ENCODE results near the gene KAT8.

Gene KAT8

DNA sequence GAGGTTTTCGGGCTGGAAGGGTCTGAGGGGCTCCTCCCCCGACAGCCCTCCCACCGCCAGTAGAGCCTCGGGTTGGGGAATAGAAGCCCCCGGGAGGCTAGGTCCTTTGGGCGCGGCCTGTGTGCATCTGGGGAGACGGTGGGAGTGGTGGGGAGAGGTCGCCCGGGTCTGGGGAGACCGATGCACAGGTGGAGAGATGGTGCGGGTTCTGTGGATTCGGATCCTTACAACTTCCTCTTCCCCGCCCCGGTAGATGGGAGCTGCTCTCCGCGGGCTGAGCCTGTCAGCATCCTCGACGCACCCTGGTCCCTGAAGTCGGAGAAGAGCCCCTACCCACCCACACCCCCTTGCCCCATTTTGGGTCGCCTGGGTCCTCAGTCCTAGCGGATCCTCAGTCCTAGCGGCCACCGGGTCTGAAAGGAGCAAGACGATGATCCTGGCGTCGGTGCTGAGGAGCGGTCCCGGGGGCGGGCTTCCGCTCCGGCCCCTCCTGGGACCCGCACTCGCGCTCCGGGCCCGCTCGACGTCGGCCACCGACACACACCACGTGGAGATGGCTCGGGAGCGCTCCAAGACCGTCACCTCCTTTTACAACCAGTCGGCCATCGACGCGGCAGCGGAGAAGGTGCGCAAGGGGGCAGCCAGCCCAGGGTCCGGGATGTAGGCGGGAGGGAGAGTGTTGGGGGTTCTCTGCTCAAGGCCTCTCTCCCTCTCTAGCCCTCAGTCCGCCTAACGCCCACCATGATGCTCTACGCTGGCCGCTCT is 8.5 kb upstream of the KAT8 start:
- Histone ChIP-seq H3K36me3 (ENCODE audit: control insufficient read depth, insufficient read depth, low read length) (peaks cover 40% of the 10 kb centered on the region), H3K4me3 (ENCODE audit: extremely low read depth, insufficient read depth, low read length, poor library complexity, severe bottlenecking) (peak overlapping the region; percentile 90), H3K27ac (ENCODE audit: low read depth, low read length, severe bottlenecking) (no peak overlapping the region), H3K9me3 (ENCODE audit: control insufficient read depth, low read length) (no peaks in the 10 kb centered on the region), H3K4me1 (ENCODE audit: control insufficient read depth, insufficient read depth, low read length, poor library complexity, severe bottlenecking) (peaks cover 4% of the 10 kb centered on the region)
- WGBS, 2 experiments (ENCODE audit: insufficient coverage in 2 of 2) = 70 to 84% methylated on average over 36 to 47 of the region's 57 CpGs

DNA sequence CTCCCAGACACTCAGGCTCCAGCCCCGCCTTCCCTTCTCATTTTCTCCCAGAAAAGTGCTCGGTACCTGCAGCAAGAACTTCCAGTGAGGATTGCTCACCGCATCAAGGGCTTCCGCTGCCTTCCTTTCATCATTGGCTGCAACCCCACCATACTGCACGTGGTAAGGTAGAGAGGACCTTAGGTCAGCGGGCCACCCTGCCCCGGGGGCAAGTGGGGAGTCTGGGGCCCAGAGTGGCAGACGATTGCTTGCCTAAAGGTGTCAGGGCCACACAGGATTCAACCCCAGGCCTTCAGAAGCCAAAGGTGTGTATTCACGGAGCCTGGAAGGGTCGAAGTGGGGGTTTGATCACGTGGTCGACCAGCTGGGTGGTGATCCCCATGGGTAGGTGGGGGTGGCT is 7.8 kb upstream of the KAT8 start:
- H3K4me3 ChIP-seq (ENCODE audit: extremely low read depth, insufficient read depth, low read length, poor library complexity, severe bottlenecking) = peak overlapping the region; percentile 90

DNA sequence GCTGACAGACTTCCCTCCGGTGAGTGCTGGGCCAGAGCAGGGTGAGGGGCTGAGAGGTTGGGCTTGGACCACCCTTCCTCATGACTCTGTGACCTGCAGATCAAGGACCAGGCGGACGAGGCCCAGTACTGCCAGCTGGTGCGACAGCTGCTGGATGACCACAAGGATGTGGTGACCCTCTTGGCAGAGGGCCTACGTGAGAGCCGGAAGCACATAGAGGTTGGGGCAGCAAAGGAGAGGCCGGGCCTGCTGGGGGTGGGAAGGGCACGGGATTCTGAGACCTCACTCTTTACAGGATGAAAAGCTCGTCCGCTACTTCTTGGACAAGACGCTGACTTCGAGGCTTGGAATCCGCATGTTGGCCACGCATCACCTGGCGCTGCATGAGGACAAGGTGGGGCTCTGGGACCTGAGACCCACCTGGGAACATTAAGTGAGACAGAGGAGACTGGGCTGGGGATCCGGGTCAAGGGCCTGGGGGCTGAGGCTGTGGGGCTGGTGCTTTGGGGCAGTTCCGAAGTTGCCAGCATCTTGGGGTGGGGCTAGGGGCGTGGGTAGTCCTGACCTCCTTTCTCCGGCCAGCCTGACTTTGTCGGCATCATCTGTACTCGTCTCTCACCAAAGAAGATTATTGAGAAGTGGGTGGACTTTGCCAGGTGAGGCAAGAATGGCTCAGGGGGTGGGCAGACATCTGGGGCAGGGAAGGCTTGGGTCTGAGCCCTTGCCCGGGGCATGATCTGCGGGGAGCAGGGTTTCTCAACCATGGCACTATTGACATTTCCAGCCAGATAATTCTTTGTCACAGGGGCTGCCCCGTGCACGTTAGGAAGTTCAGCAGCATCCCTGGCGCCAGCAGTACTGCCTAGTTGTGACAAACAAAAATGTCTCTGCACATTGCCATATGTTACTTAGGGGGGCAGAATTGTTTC is 7.1 kb upstream of the KAT8 start:
- 94 to 95% methylated on average over 25 to 26 of the region's 26 CpGs for WGBS, 2 experiments (ENCODE audit: insufficient coverage in 2 of 2)
- H3K4me3 ChIP-seq (ENCODE audit: extremely low read depth, insufficient read depth, low read length, poor library complexity, severe bottlenecking) = no peak overlapping the region

More for the DNA sequence above, 7.8 kb upstream of the KAT8 start:
- peaks cover 4% of the 10 kb centered on the region for H3K4me1 ChIP-seq (ENCODE audit: control insufficient read depth, insufficient read depth, low read length, poor library complexity, severe bottlenecking)
- H3K9me3 ChIP-seq (ENCODE audit: control insufficient read depth, low read length) = no peaks in the 10 kb centered on the region
- WGBS, 2 experiments (ENCODE audit: insufficient coverage in 2 of 2) = 92 to 98% methylated on average over 10 to 12 of the region's 12 CpGs
- no peak overlapping the region for H3K27ac ChIP-seq (ENCODE audit: low read depth, low read length, severe bottlenecking)
- H3K36me3 ChIP-seq (ENCODE audit: control insufficient read depth, insufficient read depth, low read length) = peaks cover 41% of the 10 kb centered on the region

DNA sequence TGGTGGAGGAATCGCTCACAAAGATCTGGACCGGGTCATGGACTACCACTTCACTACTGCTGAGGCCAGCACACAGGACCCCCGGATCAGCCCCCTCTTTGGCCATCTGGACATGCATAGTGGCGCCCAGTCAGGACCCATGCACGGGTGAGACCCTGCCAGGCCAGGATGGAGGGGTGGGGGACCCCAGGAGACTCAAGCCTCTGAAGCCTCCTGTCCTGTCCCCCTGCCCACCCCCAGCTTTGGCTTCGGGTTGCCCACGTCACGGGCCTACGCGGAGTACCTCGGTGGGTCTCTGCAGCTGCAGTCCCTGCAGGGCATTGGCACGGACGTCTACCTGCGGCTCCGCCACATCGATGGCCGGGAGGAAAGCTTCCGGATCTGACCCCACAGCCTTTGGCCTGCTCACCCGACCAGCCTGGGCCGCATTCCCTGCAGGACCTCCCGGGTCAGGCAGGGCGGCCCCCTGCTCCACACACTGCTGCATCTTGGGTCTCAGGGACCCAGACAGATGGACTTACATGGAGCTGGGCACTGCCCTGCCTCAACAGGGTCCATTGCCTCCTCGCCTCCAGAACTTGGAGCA is 5.5 kb upstream of the KAT8 start:
- Histone ChIP-seq H3K36me3 (ENCODE audit: control insufficient read depth, insufficient read depth, low read length) (peaks cover 41% of the 10 kb centered on the region), H3K27ac (ENCODE audit: low read depth, low read length, severe bottlenecking) (no peak overlapping the region), H3K4me1 (ENCODE audit: control insufficient read depth, insufficient read depth, low read length, poor library complexity, severe bottlenecking) (peaks cover 4% of the 10 kb centered on the region), H3K4me3 (ENCODE audit: extremely low read depth, insufficient read depth, low read length, poor library complexity, severe bottlenecking) (no peak overlapping the region), H3K9me3 (ENCODE audit: control insufficient read depth, low read length) (no peaks in the 10 kb centered on the region)
- WGBS, 2 experiments (ENCODE audit: insufficient coverage in 2 of 2) = 95 to 98% methylated on average over 19 to 23 of the region's 23 CpGs

More for the DNA sequence above, 7.1 kb upstream of the KAT8 start:
- peaks cover 41% of the 10 kb centered on the region for H3K36me3 ChIP-seq (ENCODE audit: control insufficient read depth, insufficient read depth, low read length)
- H3K27ac ChIP-seq (ENCODE audit: low read depth, low read length, severe bottlenecking) = no peak overlapping the region
- H3K4me1 ChIP-seq (ENCODE audit: control insufficient read depth, insufficient read depth, low read length, poor library complexity, severe bottlenecking) = peaks cover 4% of the 10 kb centered on the region
- H3K9me3 ChIP-seq (ENCODE audit: control insufficient read depth, low read length) = no peaks in the 10 kb centered on the region

DNA sequence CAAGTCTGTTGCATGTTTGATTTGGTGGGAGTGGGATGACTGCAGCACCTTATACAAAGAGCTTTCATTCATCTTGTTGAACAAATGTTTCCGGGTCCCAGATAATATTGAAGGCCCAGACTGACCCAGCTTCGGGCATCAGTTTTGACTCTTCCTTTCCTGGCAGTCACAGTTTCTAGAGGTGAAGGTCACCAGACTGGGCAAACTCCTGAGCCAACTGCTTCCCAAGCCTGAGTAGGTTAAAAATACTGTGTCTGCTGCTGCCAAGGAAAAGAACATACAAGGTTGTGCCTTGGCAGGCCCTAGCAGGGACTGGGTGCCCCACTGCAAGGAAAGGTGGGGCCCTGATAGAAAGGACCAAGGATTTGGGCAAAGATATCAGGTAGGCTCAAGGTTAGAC is 4.8 kb upstream of the KAT8 start:
- 100% methylated on average over 2 of the region's 2 CpGs for WGBS, 2 experiments (ENCODE audit: insufficient coverage in 2 of 2)

DNA sequence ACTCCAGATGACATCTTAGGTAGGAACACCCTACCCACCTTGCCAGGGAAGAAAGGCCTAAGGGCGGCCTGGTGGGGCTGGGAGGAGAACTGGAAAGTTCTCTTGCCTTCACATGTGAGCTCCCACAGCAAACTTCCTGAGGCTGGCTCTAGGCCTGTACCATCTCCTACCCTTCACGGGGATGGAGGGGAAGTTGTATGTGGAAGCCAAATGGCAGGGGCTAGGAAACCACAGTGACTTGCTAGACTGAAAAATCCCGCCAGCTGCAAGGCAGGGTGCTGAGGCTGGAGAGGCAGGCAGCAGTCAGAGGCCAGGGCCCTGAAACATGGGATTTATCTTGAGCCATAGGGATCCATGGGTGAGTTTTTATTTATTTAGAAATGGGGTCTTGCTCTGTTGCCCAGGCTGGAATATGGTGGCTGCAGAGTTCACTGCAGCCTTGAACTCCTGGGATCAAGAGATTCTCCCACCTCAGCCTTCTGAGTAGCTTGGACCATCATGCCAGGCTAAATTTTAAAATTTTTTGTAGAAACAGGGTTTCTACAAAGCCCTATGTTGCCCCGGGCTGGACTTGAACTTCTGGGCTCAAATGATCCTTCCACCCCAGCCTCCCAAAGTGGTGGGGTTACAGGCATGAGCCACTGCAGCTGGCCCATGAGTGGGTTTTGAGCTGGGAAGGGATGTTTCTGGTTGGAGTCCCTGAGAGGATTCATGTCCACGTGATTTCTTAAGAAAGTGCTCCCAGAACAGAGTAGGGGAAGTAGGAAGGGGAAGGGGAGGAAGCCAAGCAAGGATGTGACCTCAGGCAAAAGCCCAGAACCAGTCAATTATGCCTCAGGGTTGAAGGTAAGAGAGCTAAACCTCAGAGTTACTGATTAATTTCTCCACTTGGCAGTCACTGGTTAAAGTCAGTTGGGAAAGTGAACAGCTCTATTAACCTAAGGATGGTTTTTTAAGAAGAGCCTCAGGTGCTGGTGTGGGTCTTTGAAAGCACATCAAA is 4.0 kb upstream of the KAT8 start:
- WGBS, 2 experiments (ENCODE audit: insufficient coverage in 2 of 2) = 92 to 100% methylated on average over 3 to 4 of the region's 5 CpGs
- no peaks in the 10 kb centered on the region for H3K9me3 ChIP-seq (ENCODE audit: control insufficient read depth, low read length)
- peaks cover 41% of the 10 kb centered on the region for H3K36me3 ChIP-seq (ENCODE audit: control insufficient read depth, insufficient read depth, low read length)
- H3K27ac ChIP-seq (ENCODE audit: low read depth, low read length, severe bottlenecking) = no peak overlapping the region
- H3K4me3 ChIP-seq (ENCODE audit: extremely low read depth, insufficient read depth, low read length, poor library complexity, severe bottlenecking) = no peak overlapping the region
- H3K4me1 ChIP-seq (ENCODE audit: control insufficient read depth, insufficient read depth, low read length, poor library complexity, severe bottlenecking) = peaks cover 4% of the 10 kb centered on the region

More for the DNA sequence above, 4.8 kb upstream of the KAT8 start:
- Histone ChIP-seq H3K36me3 (ENCODE audit: control insufficient read depth, insufficient read depth, low read length) (peaks cover 41% of the 10 kb centered on the region), H3K4me1 (ENCODE audit: control insufficient read depth, insufficient read depth, low read length, poor library complexity, severe bottlenecking) (peaks cover 4% of the 10 kb centered on the region), H3K4me3 (ENCODE audit: extremely low read depth, insufficient read depth, low read length, poor library complexity, severe bottlenecking) (no peak overlapping the region), H3K27ac (ENCODE audit: low read depth, low read length, severe bottlenecking) (no peak overlapping the region), H3K9me3 (ENCODE audit: control insufficient read depth, low read length) (no peaks in the 10 kb centered on the region)

DNA sequence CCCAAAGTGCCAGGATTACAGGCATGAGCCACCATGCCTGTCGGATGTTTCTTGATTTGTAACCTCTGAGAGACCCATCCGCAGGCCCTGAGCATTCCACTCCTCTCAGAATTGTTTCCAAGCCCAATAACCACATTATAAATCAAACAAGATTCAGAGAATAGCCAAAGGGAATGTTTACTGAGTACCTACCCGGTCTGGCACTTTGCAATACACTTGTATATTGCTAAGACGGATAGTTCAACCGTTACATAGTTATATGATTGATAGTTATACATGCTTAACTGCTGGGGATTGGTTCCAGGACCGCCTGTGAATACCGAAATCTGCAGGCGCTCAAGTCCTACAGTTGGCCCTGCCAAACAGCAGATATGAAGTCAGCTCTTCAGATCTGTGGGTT is 3.0 kb upstream of the KAT8 start:
- Histone ChIP-seq H3K27ac (ENCODE audit: low read depth, low read length, severe bottlenecking) (no peak overlapping the region), H3K4me1 (ENCODE audit: control insufficient read depth, insufficient read depth, low read length, poor library complexity, severe bottlenecking) (no peaks in the 10 kb centered on the region), H3K36me3 (ENCODE audit: control insufficient read depth, insufficient read depth, low read length) (peaks cover 48% of the 10 kb centered on the region), H3K9me3 (ENCODE audit: control insufficient read depth, low read length) (no peaks in the 10 kb centered on the region), H3K4me3 (ENCODE audit: extremely low read depth, insufficient read depth, low read length, poor library complexity, severe bottlenecking) (no peak overlapping the region)
- WGBS, 2 experiments (ENCODE audit: insufficient coverage in 2 of 2) = 98% methylated on average over 5 to 7 of the region's 8 CpGs

DNA sequence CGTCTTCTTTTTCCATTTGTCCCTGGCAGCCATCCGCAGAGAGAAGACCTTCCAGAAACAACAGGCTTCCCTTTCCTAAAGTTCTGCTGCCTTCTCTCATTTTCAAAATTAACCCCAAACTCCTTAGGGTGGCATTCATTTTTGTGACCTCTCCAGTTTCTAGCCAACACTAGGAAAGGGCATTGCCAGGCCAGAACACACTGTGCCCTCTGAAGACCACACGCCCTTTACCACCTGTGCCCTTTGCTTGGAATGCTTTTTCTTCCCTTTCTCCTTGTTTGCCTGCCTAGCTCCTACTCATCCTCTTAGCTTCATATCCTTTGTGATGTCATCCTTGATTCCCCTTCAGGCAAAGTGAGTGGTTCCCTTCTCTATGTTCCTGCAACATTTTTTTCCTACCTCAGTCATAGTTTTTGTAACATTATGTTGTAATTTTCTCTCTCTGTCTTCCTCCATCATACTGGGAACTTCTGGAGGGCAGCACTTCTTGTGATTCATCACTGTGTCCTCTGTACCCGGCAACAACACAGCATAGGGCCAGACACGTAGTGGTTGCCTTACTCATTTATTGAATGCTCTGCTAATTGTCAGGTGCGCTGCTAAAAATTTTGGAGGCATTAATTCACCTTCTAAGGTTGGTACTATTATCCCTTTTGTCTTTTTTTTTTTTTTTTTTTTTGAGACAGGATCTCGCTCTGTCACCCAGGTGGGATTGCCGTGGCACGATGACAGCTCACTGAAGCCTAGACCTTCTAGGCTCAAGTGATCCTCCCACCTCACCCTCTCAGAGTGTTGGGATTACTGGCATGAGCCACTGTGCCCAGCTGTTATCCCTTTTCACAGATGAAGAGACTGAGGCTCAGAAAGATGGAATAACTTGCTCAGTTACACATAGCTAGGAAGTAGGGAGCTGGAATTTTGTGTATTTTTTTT is 1.0 kb downstream of the KAT8 start:
- H3K27ac ChIP-seq (ENCODE audit: low read depth, low read length, severe bottlenecking) = peak overlapping the region; percentile 87
- H3K9me3 ChIP-seq (ENCODE audit: control insufficient read depth, low read length) = no peaks in the 10 kb centered on the region
- H3K4me3 ChIP-seq (ENCODE audit: extremely low read depth, insufficient read depth, low read length, poor library complexity, severe bottlenecking) = peak overlapping the region; percentile 64
- H3K36me3 ChIP-seq (ENCODE audit: control insufficient read depth, insufficient read depth, low read length) = peaks cover 51% of the 10 kb centered on the region
- WGBS, 2 experiments (ENCODE audit: insufficient coverage in 2 of 2) = 68 to 72% methylated on average over 8 of the region's 9 CpGs
- no peaks in the 10 kb centered on the region for H3K4me1 ChIP-seq (ENCODE audit: control insufficient read depth, insufficient read depth, low read length, poor library complexity, severe bottlenecking)

DNA sequence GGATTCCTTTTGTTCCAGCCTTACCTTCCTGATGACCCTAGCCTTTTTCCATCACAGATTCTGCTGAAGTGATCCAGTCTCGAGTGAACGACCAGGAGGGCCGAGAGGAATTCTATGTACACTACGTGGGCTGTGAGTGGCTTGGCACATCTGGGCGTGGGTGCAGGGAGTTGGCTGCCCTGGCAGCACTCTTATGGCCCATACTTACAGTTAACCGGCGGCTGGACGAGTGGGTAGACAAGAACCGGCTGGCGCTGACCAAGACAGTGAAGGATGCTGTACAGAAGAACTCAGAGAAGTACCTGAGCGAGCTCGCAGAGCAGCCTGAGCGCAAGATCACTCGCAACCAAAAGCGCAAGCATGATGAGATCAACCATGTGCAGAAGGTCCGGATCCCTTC is 2.7 kb downstream of the KAT8 start:
- peaks cover 49% of the 10 kb centered on the region for H3K36me3 ChIP-seq (ENCODE audit: control insufficient read depth, insufficient read depth, low read length)
- H3K4me1 ChIP-seq (ENCODE audit: control insufficient read depth, insufficient read depth, low read length, poor library complexity, severe bottlenecking) = no peaks in the 10 kb centered on the region
- WGBS, 2 experiments (ENCODE audit: insufficient coverage in 2 of 2) = 95 to 99% methylated on average over 16 of the region's 16 CpGs
- H3K4me3 ChIP-seq (ENCODE audit: extremely low read depth, insufficient read depth, low read length, poor library complexity, severe bottlenecking) = no peak overlapping the region
- H3K9me3 ChIP-seq (ENCODE audit: control insufficient read depth, low read length) = no peaks in the 10 kb centered on the region
- no peak overlapping the region for H3K27ac ChIP-seq (ENCODE audit: low read depth, low read length, severe bottlenecking)
